MCF 10A (cell line): Measurements from ENCODE around the gene RMND5B. TPM values are rescaled to one million over a fixed set of nuclear protein-coding genes. Genes with fewer than 3 reads are reported as not detected.

Experiments used
- BruUV-seq: library from RNA; stranded (reverse); fragments of 400-500 nt; replicated peaks from 2 replicates; lab custom pipeline; 2021; lab: Mats Ljungman, UMichigan
- CTCF ChIA-PET: fragments of 300-600 bp; sonication (Branson Sonifier 250); formaldehyde crosslinking; extraction: SDS; loops from one replicate; lab custom pipeline; 2021; ENCODE audit warnings: antibody characterized with exemption, inconsistent platforms; lab: Yijun Ruan, JAX
- POLR2A ChIA-PET: fragments of 300-600, 350-650 bp; sonication (Branson Sonifier 250); formaldehyde crosslinking; extraction: SDS; loops from one replicate; lab custom pipeline; 2020; ENCODE audit warnings: antibody characterized with exemption, inconsistent platforms; lab: Yijun Ruan, JAX
- DNase-seq: peaks from one replicate; pipeline ENCODE4 v3.0.0-alpha.2; 2018; ENCODE audit not compliant: unreplicated experiment
- H3K27ac Mint-ChIP-seq: one replicate; pipeline ENCODE4 v1.8.0; 2022; ENCODE audit warnings: mild to moderate bottlenecking, low read depth, mixed read lengths; ENCODE audit not compliant: unreplicated experiment
- H3K27me3 Mint-ChIP-seq: one replicate; pipeline ENCODE4 v1.8.0; 2022; ENCODE audit warnings: mixed read lengths; ENCODE audit not compliant: insufficient read depth, unreplicated experiment
- H3K36me3 Mint-ChIP-seq: one replicate; pipeline ENCODE4 v1.8.0; 2022; ENCODE audit warnings: mild to moderate bottlenecking, moderate library complexity, mixed read lengths; ENCODE audit not compliant: insufficient read depth, unreplicated experiment
- H3K4me1 Mint-ChIP-seq: one replicate; pipeline ENCODE4 v1.8.0; 2022; ENCODE audit warnings: mixed read lengths; ENCODE audit not compliant: insufficient read depth, unreplicated experiment
- H3K4me3 Mint-ChIP-seq: one replicate; pipeline ENCODE4 v1.8.0; 2022; ENCODE audit warnings: mild to moderate bottlenecking, moderate library complexity, mixed read lengths; ENCODE audit not compliant: unreplicated experiment
- H3K9me3 Mint-ChIP-seq: one replicate; pipeline ENCODE4 v1.8.0; 2022; ENCODE audit warnings: mixed read lengths; ENCODE audit not compliant: unreplicated experiment
- CTCF ChIP-seq: fragments of 200-600 bp; IDR thresholded peaks from one replicate; pipeline ENCODE4 v1.8.0; 2022; ENCODE audit warnings: antibody characterized with exemption, mild to moderate bottlenecking; ENCODE audit not compliant: unreplicated experiment
- intact Hi-C: fragments of 100-400 bp; cut with micrococcal nuclease; formaldehyde crosslinking; loops from 2 replicates; pipeline ENCODE4 v1.14.1; 2022
- total RNA-seq: library from RNA; stranded (reverse); gene quantifications from 2 replicates; pipeline ENCODE4 v1.2.3, GENCODE V29; 2022

The RMND5B gene
- total RNA-seq, 1 experiment from 2014 or later, result 53.0 TPM

DNA sequence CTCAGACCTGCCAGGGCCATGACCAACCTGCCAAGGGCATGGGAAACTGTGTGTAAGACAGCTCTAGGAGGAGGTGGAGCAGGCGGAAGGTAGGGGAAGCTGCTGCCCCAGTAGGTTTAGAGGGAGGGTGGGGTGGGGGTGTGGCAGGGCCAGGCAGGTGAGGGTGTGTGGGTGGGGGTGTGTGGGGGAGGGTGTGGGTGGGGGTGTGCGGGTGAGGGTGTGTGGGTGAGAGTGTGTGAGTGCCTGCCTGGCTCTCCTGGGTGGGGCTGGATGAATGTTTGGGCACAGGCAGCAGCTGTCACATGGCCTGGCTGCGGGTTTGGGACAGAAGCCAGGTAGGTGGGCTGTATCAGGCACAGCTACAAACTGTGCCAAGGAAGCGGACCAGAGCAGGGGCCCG lies 26.3 kb upstream of the RMND5B start:
- H3K36me3 Mint-ChIP-seq, result no peaks in the 10 kb centered on the region
- ChIA-PET CTCF (interaction anchor here (0.6 to 8.7 kb wide), 3 partner anchors 15 to 28 kb away, joined by 4 to 55 read pairs (median 4); no protein-coding TSS in a partner anchor), POLR2A (interaction anchor here (0.6 to 1.5 kb wide), 4 partner anchors 15 to 78 kb away, joined by 3 to 4 read pairs (median 3); no protein-coding TSS in a partner anchor)
- no TSS peak for BruUV-seq
- H3K9me3 Mint-ChIP-seq, result no peaks in the 10 kb centered on the region
- no peak overlapping the region for H3K4me3 Mint-ChIP-seq
- no peak for TF ChIP-seq CTCF
- intact Hi-C loops, result no loop called here
- peak; percentile 46 for DNase-seq
- H3K27ac Mint-ChIP-seq, result peak overlapping the region; percentile 61
- peaks cover 27% of the 10 kb centered on the region for H3K4me1 Mint-ChIP-seq
- H3K27me3 Mint-ChIP-seq, result no peaks in the 10 kb centered on the region

GRCh38 chr5:178106086-178106485 lies 24.7 kb upstream of the RMND5B start:
- H3K27me3 Mint-ChIP-seq, result no peaks in the 10 kb centered on the region
- no TSS peak for BruUV-seq
- CTCF ChIA-PET, result interaction anchor here (0.6 to 8.7 kb wide), 5 partner anchors 15 to 472 kb away, joined by 3 to 55 read pairs (median 4); no protein-coding TSS in a partner anchor

DNA sequence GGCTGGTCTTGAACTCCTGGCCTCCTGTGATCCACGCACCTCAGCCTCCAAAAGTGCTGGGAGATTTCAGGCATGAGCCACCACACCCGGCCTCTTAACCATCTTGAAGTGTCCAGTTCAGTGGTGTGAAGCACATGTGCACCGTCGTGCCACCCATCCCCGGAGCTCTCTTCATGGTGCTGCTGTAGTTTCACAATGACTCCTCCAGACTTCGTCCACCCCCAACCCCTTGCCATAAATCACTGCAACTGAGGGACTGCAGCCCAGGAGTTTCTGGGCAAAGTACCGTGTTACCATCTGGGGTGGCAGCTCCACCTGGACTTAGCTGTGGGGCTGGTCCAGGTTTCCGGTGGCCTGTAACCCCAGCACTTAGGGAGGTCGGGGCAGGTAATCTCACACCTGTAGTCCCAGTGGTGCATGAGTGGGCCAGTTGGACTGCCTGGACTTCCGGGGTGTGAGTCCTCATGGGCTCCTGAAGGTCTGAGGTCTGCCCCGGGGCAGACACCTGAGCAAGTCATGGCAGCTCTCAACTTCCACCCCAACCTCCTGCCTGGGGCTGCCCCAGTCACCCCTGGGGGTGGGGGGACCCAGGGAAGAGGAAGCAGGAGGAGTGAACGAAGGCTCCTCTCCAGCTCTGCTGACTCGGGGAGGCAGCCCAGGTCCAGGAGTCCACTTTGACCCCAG lies 24.1 kb upstream of the RMND5B start:
- H3K4me3 Mint-ChIP-seq, result no peak overlapping the region
- no peak overlapping the region for H3K27ac Mint-ChIP-seq
- H3K27me3 Mint-ChIP-seq, result no peaks in the 10 kb centered on the region
- H3K36me3 Mint-ChIP-seq, result no peaks in the 10 kb centered on the region
- no peak for TF ChIP-seq CTCF
- H3K9me3 Mint-ChIP-seq, result no peaks in the 10 kb centered on the region
- DNase-seq, result peak; percentile 74
- intact Hi-C loops, result no loop called here
- BruUV-seq, result no TSS peak
- ChIA-PET POLR2A (interaction anchor here (1.2 to 1.9 kb wide), 2 partner anchors 29 to 31 kb away, joined by 3 to 4 read pairs; no protein-coding TSS in a partner anchor), CTCF (interaction anchor here (0.6 to 8.7 kb wide), 6 partner anchors 16 to 472 kb away, joined by 3 to 55 read pairs (median 4); no protein-coding TSS in a partner anchor)
- H3K4me1 Mint-ChIP-seq, result peaks cover 27% of the 10 kb centered on the region

More at GRCh38 chr5:178106086-178106485, 24.7 kb upstream of the RMND5B start:
- H3K4me1 Mint-ChIP-seq, result peaks cover 27% of the 10 kb centered on the region
- no peaks in the 10 kb centered on the region for H3K36me3 Mint-ChIP-seq
- no peak for DNase-seq
- no peak overlapping the region for H3K27ac Mint-ChIP-seq
- H3K4me3 Mint-ChIP-seq, result no peak overlapping the region
- no peak for TF ChIP-seq CTCF
- POLR2A ChIA-PET, result interaction anchor here (0.6 to 1.9 kb wide), 2 partner anchors 28 to 1691 kb away, joined by 3 to 4 read pairs; no protein-coding TSS in a partner anchor
- H3K9me3 Mint-ChIP-seq, result no peaks in the 10 kb centered on the region
- intact Hi-C loops, result no loop called here

DNA sequence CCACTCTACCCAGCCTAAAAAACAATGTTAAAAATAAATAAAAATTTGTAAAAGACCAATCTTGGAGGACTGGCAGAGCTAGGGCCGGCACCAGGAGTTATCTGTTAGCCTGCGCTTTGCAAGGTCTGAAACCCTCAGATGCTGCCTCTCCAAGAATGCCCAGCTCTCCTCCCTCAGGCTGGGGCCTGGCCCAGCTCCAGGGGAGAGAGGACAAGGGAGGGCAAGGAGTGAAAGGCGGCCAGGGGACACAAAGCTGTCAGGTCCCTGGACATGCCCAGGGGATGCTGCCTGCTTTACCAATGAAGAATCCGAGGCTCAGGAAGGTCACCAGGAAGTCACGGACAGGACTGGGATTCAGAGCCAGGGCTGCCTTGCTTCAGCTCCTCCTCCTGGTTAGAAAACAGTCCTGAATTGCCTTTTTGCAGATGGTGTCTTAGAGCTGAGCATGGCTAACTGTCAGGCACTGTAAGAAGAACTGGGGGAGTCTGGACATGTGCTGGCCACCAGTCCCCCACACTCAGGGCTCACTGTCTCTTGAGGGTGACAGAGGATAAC lies 23.0 kb upstream of the RMND5B start:
- ChIA-PET CTCF (interaction anchor here (0.6 to 8.7 kb wide), 6 partner anchors 12 to 89 kb away, joined by 3 to 55 read pairs (median 3); no protein-coding TSS in a partner anchor), POLR2A (interaction anchor here (0.8 to 1.2 kb wide), 2 partner anchors 30 to 38 kb away, joined by 3 read pairs; no protein-coding TSS in a partner anchor)
- no peaks in the 10 kb centered on the region for H3K36me3 Mint-ChIP-seq
- H3K27me3 Mint-ChIP-seq, result no peaks in the 10 kb centered on the region
- intact Hi-C loops, result no loop called here
- no peak for DNase-seq
- no peak for TF ChIP-seq CTCF
- no peaks in the 10 kb centered on the region for H3K9me3 Mint-ChIP-seq
- H3K4me1 Mint-ChIP-seq, result peaks cover 27% of the 10 kb centered on the region
- BruUV-seq, result no TSS peak
- H3K27ac Mint-ChIP-seq, result no peak overlapping the region
- peak overlapping the region; percentile 9 for H3K4me3 Mint-ChIP-seq
